CD4-positive, alpha-beta T cell treated with Interleukin-6 at 100 ng/mL for 8 hours (primary cell): ENCODE measurements around the gene MAP2K6.

Experiments used
- DNase-seq: peaks from one replicate; pipeline ENCODE4 v3.0.0-alpha.2; 2020; ENCODE audit warnings: mixed read lengths, low spot score

MAP2K6 gene

DNA sequence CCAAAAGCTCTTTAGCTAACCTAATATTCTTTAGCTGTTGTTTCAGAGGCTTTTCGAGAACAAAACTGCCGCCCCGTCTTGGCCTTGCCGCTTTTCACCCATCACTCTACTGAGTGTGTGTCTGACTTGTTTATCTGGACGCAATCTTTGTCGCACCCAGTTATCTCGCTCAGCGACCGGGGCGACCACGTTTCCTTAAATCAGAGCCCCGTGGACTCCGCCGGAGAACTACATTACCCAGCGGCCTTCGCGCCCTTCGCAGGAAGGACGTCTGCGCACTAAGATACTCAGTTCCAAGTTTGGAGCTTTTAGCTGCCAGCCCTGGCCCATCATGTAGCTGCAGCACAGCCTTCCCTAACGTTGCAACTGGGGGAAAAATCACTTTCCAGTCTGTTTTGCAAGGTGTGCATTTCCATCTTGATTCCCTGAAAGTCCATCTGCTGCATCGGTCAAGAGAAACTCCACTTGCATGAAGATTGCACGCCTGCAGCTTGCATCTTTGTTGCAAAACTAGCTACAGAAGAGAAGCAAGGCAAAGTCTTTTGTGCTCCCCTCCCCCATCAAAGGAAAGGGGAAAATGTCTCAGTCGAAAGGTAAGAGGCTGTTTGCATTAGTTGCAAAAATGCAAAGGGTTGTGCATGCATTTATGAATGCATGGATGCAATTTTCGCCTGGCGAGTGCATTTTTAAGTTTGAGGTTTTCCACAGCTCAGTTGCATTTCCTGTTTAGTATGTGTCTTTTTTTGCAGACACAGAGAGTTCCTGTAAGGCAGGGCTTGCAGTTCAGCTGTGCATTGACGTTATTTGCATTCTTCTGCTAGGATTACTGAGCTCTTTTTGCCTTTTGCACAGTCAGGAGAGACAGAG, at the start of gene MAP2K6:
TSS of gene MAP2K6 (plus strand) at position 290 of the 867 bp plus-strand sequence. CDS start at position 578, 288 bp downstream.
- peak; percentile 83 for DNase-seq

DNA sequence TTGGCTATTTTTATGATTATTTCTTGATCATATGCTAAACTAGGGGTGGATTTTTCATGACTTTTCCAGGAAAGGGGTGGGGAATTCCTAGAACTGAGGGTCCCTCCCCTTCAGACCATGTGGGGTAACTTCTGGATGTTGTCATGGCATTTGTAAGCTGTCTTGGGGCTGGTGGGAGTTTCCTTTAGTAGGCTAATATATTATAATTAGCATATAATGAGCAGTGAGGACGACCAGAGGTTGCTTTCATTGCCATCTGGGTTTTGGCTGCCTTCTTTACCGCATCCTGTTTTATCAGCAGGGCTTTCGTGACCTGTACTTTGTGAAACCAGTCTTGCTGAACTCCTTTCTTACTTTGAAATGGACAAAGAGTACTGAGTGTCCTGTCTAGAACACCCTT, 47.2 kb upstream of the MAP2K6 start:
- DNase-seq: no peak

DNA sequence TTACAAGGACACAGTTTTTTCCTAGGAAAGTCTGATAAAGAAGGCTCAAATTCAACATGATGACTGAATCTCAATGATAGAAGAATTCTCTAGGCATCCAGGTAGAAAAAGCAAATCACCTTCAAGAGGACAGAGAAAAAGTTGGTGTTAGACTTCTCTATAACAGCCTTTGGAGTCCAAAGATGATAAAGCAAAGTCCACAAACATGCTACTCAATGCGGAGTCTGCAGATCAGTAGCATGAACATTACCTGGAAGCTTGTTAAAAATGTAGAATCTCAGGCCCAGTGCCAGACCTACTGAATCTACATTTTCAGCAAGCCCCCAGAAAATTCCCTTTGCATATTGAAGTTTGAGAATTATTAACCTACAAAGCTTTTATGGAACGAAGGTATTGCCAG, 41.4 kb upstream of the MAP2K6 start:
- DNase-seq: no peak

DNA sequence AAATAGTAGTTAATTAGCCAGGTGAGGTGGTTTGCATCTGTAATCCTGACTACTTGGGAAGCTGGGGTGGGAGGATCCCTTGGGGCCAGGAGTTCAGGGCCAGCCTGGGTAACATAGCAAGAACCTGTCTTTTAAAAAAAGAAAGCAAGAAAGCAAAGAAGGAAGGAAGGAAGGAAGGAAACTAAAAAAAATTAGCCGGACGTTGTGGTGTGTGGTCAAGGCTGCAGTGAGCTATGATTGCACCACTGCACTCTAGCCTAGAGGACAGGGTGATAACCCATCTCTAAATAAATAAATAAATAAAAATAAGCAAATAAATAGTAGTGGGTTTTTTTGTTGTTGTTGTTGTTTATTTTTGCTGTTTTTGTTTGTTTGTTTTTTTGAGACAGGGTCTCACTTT, 39.3 kb upstream of the MAP2K6 start:
- no peak for DNase-seq

DNA sequence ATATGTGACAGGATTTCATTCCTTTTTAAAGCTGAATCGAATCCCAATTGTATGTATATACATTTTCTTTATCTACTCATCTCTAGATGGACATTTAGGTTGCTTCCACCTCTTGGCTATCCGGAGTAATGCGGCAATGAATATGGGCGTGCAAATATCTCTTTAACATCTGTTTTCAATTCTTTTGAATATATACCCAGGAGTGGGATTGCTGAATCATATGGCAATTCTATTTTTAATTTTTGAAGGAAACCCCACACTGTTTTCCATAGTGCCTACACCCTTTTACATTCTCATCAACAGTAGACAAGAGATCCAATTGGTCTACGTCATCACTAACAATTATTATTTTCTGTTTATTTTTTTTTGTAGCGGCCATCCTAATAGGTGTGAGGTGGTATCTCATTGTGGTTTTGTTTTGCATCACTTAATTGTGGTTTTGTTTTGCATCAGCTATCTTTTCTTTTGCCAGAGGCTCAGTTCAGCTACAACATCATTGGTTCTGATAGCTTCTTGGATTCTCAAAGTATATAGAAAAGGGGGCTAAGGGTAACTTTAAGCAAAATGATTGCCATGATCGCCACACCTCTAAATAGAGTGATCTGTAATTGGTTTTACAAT, 25.6 kb upstream of the MAP2K6 start:
- DNase-seq: no peak

DNA sequence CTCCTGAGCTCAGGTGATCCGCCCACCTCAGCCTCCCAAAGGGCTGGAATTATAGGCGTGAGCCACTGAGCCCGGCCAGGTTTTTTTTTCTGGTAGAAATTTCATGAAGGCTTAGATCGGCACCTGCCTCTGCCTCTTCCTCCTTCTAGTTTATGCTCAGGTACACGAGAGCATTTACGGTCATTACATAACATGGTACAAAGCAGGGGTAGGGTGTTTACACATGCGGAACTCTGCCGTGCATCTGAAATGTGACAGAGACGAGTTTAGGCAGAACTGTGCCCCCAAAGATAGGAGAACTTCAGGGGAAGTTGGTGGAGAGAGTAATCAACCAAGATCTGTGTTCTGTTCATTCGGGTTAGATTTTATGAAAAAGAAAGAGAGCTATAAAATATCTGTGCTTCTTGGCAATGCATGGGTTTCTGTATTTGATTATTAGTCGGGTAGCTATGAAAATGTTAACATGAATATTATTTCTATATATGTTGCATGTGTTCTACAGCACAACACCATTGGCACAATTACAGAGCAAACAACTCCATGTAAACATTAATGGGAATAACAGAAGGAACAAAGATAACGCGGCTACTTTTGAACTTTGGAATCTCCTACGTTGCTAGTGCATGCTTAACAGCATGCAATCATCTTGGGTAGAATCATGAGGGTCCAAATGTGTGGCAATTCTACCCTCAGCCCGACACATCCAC, 23.5 kb upstream of the MAP2K6 start:
- DNase-seq: no peak

DNA sequence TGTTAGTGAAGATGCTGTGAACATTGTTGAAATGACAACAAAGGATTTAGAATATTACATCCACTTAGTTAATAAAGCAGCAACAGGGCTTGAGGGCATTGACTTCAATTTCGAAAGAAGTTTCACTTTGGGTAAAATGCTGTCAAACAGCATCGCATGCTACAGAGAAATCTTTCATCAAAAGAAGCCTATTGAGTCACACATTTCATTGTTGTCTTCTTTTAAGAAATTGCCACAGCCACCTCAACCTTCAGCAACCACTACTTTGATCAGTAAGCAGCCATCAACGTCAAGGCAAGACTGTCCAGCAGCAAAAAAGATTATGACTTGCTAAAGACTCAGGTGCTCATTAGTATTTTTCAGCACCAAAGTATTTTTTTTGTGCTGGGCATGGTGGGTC, 13.2 kb upstream of the MAP2K6 start:
- no peak for DNase-seq

DNA sequence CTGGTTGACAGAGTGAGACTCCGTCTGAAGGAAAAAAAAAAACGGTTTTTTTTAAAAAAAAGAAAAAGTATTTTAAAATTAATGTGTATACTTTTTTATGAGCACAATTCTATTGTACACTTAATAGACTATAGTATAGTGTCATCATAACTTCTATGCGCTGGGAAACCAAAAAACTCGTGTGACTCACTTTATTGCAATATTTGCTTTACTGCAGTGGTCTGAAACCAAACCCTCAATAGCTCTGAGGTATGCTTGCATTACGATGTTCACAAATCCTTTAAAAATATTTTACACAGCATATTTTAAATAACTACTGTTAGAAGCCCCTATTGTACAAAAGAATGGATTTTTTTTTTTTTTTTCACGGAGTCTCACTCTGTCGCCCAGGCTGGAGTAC, 12.4 kb upstream of the MAP2K6 start:
- DNase-seq: no peak

DNA sequence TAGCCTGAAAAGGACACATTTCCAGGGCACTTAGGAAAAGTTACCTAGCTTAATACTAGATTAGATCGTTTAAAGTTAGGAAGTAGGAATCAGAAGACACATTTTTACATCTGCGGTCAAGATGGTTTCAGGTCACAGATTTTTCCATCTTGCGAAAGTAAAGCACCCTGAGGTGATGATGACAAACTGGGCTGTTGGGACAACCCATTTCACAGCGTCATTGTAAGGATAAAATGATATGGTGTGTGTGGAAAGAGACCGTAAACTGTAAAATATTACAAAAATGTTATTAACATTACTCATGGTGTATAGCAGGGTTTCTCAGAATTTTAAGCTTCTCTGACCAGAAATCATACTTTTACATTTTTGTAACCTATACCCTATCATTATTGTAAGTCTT, 10.1 kb upstream of the MAP2K6 start:
- DNase-seq: no peak

DNA sequence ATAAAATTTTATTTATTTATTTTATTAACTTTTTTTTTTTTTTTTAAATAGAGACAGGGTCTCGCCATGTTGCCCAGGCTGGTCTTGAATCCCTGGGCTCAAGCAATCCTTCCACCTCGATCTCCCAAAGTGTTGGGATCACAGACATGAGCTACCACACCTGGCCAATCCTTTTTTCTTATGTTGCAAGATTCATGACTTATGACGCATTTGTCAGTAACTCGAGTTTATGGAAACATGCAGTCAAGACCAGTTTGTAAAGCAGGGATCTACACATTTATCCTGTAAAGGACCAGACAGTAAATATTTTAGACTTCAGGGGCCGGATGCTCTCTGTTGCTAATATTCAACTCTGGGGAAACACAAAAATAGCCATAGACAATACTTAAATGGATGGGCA, 9.4 kb upstream of the MAP2K6 start:
- DNase-seq: no peak

DNA sequence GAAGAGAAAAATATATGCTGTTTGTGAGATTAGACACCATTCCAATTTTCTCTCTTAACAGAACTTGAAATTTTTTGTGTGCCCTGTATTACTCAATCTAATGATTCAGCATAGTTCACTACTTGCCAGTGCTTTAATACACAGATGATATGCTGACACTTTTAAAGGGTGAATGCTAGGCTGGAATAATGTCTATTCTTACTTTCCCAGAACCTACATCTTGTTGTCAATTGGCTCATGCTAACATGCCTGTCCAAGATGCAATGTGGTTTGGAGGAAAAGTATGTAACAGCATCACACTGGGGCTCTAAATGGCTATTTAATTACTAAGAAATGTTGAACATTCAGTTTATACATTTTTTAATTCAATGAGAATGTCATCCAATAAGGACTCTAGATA, 7.6 kb upstream of the MAP2K6 start:
- DNase-seq: no peak

DNA sequence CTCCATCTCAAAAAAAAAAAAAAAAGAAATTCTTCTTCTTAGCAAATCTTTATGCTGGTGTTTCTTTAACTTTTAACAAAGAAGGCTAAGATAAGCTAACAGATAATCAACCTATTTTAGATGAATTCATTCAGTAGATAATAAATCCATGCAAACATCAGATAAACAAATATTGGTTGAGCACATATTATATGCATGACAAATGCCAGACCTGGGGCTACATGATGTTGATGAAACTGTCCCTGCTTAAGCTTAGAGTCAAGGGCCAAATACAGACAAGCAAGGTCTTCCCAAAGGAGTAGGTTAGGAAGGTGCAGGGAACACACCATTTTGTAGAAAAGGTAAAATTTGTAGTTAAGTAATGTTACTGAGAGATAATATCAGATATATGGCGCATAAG, 6.7 kb upstream of the MAP2K6 start:
- DNase-seq: no peak

DNA sequence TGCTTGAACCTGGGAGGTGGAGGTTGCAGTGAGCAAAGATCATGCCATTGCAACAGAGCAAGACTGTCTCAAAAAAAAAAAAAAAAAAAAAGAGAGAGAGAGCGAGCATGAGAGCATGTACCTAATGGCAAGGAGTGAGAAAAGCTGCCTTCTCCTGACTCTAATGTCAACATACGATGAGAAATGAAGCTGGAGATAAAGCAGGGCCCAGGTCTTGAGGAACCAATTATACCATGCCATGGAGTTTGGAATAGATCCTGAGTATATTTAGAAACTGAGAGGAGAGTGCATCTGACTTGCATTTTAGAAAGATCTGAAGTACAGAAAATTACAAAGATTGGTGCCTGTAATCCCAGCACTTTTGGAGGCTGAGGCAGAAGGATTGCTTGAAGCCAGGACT, 3.8 kb upstream of the MAP2K6 start:
- DNase-seq: no peak

DNA sequence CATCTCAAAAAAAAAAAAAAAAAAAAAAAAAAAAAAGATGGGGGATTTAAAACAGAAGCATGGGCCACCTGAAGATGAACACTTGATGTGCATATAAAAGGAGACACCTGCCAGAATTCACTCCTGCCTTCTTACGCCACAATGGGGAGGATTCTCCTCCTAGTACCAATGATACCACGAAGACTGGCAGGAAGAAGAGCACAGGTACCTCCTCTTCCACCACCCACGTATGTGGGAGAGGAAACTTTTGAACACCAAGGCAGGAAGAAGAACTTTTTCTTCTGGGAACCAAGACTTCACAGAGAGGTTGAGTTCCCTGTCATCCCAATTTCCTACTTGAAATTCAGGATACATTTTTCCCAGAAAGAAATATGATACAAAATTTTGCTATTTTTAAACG, 2.7 kb upstream of the MAP2K6 start:
- DNase-seq: no peak

DNA sequence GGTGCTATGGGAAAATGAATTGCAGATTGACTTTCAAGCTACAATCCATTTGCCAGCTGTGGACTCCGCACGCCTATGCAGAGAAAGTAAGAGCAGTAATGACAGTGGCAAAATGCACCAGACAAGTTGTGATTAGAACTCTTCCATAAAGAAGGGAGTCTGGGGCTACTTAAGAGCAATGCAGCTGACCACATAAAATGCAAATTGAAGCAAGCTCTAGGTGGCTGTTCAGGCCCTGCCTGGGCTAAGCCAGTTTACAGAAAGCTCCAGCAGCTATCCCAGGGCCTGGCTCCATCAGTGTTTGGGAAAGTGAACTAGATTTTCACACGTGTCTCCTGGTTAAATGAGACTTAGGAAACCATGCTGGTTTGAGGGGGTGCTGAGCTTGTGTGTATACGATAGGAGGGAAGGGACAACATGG, 2.2 kb upstream of the MAP2K6 start:
- no peak for DNase-seq

DNA sequence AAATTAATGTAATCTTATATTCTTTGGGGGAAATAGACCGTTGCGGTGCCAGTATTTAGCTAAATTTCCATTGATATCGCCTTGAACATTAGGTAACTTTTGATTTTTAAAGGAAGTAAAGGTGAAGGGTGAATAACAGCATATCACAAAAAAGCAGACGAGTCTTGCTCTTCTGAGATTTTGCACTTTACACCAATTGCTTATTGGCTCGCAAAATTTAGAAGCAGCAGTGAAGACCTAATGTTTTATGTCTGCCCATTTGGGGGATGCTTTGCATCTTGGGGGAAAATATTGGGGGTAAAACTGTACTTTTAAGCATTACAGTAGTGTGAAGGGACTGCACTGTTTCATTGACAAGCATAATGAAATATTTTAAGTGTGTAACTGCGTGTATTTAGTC, 934 bp downstream of the MAP2K6 start:
- no peak for DNase-seq

DNA sequence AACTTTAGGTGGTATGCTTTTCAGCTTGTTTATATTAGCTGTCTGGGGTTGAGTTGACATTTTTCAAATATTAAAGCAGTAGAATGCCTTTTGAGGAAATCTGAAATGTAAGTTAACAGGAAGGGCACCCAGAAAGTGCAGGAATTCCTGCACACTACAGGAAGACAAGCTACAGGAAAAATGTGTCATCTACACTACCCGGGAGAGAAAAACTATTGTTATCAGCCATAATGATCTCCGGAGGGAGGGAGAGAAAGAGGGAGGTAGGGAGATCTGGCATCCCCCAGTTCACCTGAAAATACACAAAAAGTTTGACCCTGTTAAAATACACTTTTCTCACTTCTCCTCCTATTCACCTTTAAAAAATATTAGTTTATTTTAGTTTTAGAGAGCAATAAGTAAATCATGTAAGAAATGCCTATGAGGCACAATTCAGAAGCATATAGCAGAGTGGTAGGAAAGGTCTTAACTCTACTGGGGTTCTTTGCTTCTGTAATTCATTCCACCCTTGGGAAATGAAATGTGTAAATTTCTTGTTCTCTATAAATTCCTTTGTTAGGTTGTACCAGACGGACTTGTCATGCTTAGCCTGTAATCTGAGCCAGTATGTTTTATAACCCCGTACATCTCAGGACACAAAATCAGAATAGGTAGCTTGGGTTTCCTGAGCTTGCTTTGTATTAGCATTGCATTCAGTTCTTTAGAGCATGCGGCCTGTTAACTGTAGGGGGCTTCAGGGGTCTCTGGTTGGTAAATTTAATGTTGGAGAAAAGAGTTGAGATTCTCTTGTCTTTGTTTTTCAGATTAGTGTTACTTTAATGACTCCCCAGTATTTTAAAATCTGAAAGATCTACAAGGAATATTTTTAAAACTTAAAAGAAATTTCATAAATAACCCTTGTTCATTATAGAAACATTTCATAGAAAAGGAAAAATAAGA, 3.3 kb downstream of the MAP2K6 start:
- DNase-seq: no peak

DNA sequence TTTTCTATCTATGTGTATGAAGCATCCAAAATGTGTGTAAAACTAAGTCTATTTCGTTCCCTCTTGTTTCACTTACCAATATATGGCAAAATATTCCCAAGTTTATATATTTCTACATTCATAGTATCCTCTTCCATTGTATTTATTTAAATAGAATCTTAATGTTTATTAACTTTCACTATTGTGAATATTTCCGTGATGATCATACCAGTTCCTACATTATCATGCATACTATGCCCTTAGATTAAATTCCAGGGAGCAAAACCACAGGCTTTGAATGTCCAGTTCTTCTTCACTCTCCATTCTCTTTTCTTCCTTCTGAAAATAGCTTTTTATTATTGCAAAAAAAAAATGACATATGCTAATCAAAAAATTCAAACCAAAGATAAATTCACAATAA, 4.0 kb downstream of the MAP2K6 start:
- DNase-seq: no peak

DNA sequence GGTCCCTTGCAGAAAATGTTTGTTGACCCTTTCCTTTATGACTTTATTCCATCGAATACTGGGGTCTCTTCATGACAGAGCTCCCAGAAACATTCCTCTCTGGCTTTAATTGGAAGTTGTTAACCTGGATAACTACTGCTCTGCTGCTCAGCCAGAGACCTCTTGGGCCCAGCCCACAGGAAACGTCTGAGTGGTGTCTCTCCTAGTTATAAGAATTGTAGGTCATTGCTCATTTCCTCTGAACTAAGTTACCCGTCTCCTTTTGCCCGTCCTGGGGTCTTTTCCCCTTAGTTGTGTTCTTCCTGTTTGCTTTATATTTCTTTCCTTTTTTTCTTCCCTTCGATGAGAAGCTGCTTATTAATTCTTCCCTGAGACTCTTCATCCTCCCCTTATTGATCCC, 9.0 kb downstream of the MAP2K6 start:
- DNase-seq: no peak

DNA sequence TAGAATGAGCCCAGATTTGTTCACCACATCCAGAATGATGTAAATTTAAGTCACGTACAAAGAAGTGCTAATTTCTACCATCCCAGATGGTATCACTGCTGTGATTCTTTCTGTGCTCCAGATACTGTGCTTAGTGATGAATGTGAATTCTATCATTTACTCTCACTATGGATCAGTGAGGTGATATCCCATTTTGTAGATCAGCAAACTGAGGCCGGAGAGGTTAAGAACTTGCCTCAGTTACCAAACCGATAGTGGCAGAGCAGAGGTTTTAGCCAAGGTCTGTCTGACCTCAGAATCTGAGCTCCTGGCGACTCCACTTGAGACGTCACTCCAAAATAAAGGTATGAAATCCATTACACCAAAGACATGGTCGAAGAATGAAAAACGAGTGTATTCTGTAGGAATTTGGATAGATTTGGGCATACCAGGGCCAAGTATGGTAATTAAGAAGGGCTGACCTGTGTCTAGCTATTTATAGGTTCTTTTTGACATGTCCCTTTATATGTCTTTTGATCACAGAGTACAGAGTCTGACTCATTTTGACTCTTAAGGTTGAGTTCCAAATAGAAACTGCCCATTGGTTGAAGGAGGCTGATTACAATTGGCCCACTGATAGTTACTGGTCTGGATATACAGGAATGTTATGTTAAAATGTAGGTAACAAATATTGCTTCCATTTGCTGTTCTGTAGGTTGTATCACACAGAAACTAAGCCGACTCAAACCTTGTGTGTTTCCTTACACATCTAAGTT, 10.0 kb downstream of the MAP2K6 start:
- DNase-seq: no peak

DNA sequence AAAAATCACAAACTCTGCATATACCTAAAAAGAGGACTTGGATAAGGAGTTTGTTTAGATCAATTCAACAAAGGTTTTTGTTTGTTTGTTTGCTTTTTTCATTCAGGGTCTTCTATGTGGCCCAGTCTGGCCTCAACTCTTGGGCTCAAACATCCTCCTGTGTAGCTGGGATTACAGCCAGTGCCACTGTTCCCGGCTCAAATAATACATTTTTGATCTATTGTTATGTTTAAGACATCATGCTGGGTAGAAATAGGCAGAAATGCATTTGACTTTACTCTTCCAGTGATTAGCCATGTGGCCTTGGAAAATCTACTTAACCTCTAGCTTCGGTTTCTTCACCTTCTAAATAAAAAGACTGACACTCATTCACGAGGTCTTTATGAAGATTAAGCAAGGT, 11.5 kb downstream of the MAP2K6 start:
- no peak for DNase-seq
